ENCODE results near the gene UNC93B1. TPM values are rescaled to one million over a fixed set of nuclear protein-coding genes. Genes with fewer than 3 reads are reported as not detected.
A peak's percentile ranks its signal among the peaks of the same experiment; 100 is the strongest.

Gene UNC93B1
- total and polyA plus RNA-seq, 2 of the 13 experiments (the other 11 are each of a cell fraction or from before 2014, with no cell fraction given), result 8.8 to 18.9 TPM

- no peak for TF ChIP-seq ZNF616 (CRISPR knock-in tag; IDR thresholded peaks at IDR 0.05; ENCODE audit: low read depth)
- TF ChIP-seq, protein P1, sequence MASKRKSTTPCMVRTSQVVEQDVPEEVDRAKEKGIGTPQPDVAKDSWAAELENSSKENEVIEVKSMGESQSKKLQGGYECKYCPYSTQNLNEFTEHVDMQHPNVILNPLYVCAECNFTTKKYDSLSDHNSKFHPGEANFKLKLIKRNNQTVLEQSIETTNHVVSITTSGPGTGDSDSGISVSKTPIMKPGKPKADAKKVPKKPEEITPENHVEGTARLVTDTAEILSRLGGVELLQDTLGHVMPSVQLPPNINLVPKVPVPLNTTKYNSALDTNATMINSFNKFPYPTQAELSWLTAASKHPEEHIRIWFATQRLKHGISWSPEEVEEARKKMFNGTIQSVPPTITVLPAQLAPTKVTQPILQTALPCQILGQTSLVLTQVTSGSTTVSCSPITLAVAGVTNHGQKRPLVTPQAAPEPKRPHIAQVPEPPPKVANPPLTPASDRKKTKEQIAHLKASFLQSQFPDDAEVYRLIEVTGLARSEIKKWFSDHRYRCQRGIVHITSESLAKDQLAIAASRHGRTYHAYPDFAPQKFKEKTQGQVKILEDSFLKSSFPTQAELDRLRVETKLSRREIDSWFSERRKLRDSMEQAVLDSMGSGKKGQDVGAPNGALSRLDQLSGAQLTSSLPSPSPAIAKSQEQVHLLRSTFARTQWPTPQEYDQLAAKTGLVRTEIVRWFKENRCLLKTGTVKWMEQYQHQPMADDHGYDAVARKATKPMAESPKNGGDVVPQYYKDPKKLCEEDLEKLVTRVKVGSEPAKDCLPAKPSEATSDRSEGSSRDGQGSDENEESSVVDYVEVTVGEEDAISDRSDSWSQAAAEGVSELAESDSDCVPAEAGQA (IDR thresholded peaks at IDR 0.05; ENCODE audit: low read depth), result no peak
- TF ChIP-seq, protein P1 (CRISPR knock-in tag; IDR thresholded peaks at IDR 0.05; ENCODE audit: borderline replicate concordance), result no peak
- TF ChIP-seq ZNF256 (CRISPR knock-in tag; conservative IDR thresholded peaks at IDR 0.05), result no peak
- TF ChIP-seq, protein P2, sequence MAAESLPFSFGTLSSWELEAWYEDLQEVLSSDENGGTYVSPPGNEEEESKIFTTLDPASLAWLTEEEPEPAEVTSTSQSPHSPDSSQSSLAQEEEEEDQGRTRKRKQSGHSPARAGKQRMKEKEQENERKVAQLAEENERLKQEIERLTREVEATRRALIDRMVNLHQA (CRISPR knock-in tag; IDR thresholded peaks at IDR 0.05), result no peak
- TF ChIP-seq ZNF33A (CRISPR knock-in tag; IDR thresholded peaks at IDR 0.05; ENCODE audit: borderline replicate concordance), result no peak
- peak; percentile 68; the same call in 1 of the 2 replicates for TF ChIP-seq ELF3 (CRISPR knock-in tag; IDR thresholded peaks at IDR 0.05)
- TF ChIP-seq ZNF615 (CRISPR knock-in tag; IDR thresholded peaks at IDR 0.05; ENCODE audit: borderline replicate concordance), result no peak
- no peak for TF ChIP-seq ZNF317 (CRISPR knock-in tag; IDR thresholded peaks at IDR 0.05)
- TF ChIP-seq NFE2L2 (IDR thresholded peaks at IDR 0.05; ENCODE audit: low read length), result no peak
- no peak for TF ChIP-seq ZNF276 (CRISPR knock-in tag; IDR thresholded peaks at IDR 0.05; ENCODE audit: low read depth)
- no peak for TF ChIP-seq RARA (CRISPR knock-in tag; IDR thresholded peaks at IDR 0.05)
- TF ChIP-seq, protein P3, sequence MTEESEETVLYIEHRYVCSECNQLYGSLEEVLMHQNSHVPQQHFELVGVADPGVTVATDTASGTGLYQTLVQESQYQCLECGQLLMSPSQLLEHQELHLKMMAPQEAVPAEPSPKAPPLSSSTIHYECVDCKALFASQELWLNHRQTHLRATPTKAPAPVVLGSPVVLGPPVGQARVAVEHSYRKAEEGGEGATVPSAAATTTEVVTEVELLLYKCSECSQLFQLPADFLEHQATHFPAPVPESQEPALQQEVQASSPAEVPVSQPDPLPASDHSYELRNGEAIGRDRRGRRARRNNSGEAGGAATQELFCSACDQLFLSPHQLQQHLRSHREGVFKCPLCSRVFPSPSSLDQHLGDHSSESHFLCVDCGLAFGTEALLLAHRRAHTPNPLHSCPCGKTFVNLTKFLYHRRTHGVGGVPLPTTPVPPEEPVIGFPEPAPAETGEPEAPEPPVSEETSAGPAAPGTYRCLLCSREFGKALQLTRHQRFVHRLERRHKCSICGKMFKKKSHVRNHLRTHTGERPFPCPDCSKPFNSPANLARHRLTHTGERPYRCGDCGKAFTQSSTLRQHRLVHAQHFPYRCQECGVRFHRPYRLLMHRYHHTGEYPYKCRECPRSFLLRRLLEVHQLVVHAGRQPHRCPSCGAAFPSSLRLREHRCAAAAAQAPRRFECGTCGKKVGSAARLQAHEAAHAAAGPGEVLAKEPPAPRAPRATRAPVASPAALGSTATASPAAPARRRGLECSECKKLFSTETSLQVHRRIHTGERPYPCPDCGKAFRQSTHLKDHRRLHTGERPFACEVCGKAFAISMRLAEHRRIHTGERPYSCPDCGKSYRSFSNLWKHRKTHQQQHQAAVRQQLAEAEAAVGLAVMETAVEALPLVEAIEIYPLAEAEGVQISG (CRISPR knock-in tag; IDR thresholded peaks at IDR 0.05), result no peak
- TF ChIP-seq ZNF564 (CRISPR knock-in tag; IDR thresholded peaks at IDR 0.05), result no peak
- no peak for TF ChIP-seq ZSCAN20 (CRISPR knock-in tag; IDR thresholded peaks at IDR 0.05; ENCODE audit: borderline replicate concordance)
- no peak for TF ChIP-seq ELF4 (CRISPR knock-in tag; IDR thresholded peaks at IDR 0.05; ENCODE audit: borderline replicate concordance)
- no peak for TF ChIP-seq ZNF10 (CRISPR knock-in tag; IDR thresholded peaks at IDR 0.05; ENCODE audit: borderline replicate concordance, low read depth)
Observed at GRCh38 chr11:68040101-68040956, 36.4 kb upstream of the UNC93B1 start (continued).
